ENCODE data around the gene KATNB1.

The KATNB1 gene

DNA sequence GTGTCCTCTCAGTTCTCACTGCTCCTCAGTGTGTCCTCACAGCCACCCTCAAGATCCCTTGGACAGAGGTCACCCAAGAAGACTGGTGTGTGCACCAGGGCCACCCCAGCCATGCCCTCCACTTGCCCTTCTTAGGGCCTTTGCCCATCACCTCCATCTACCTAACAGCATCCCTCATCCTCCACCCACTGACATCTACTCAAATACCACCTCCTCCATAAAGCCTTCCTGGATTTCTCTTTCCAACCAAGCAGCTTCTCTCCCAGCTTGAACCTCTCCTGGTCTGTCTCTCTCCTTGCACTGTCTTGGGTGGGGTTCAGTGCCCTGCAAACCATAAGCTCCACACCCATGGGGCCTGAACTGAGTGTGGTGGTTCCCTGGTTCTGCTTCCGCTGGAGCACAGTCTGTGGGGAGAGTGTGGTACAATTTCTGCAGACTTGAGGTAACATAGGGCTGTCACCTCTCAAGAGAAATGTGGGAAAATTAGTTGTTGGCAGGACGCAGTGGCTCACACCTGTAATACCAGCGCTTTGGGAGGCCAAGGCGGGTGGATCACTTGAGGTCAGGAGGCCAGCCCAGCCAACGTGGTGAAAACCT, 14.4 kb downstream of the KATNB1 start:
- no peak for DNase-seq
- intact Hi-C loops (cut with DNase I): loop anchor here (10.0 kb wide), 1 partner anchor 255 kb away; the partner anchor contains the start of genes USB1 and ZNF319

- no peak for DNase-seq
- intact Hi-C loops (cut with DNase I): loop anchor here (10.0 kb wide), 1 partner anchor 254 kb away; the partner anchor contains the start of genes USB1 and ZNF319
Measured at GRCh38 chr16:57750796-57751538, 15.4 kb downstream of the KATNB1 start.

GRCh38 chr16:57751539-57752202, 16.1 kb downstream of the KATNB1 start:
- no peak for DNase-seq
- intact Hi-C loops (cut with DNase I): loop anchor here (10.0 kb wide), 1 partner anchor 253 kb away; the partner anchor contains the start of genes USB1 and ZNF319

- DNase-seq: no peak
- intact Hi-C loops (cut with DNase I): loop anchor here (10.0 kb wide), 1 partner anchor 253 kb away; the partner anchor contains the start of genes USB1 and ZNF319
Measured at GRCh38 chr16:57752203-57752580, 16.6 kb downstream of the KATNB1 start.

DNA sequence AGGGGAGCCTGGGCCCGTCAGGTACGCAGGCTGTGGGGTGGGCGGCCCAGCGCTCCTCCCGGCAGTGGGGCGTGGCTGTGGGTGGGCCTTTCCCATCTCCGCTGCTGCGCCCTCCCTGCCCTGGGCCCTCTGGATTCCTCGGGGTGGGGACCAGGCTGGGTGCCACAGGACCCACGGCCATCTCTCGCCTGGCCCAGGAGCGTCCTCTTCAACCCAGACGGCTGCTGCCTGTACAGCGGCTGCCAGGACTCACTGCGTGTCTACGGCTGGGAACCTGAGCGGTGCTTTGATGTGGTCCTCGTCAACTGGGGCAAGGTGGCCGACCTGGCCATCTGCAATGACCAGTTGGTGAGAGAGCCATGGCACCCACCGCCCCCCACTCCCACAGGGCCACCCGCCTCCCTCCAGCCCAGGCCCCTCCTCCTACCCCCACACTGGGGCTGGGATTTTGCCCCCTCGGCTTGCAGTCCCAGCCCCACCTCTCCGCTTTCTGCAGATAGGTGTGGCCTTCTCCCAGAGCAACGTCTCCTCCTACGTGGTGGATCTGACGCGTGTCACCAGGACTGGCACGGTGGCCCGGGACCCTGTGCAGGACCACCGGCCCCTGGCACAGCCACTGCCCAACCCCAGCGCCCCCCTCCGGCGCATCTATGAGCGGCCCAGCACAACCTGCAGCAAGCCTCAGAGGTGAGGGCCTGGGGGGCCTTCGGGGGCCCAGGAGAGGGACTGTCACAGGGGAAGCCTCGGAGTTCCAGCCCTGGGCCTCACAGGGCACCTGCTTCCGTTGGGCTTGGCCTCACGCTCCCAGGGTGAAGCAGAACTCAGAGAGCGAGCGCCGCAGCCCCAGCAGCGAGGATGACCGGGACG, 17.2 kb downstream of the KATNB1 start:
- no peak for DNase-seq
- intact Hi-C loops (cut with DNase I): loop anchor here (10.0 kb wide), 1 partner anchor 252 kb away; the partner anchor contains the start of genes USB1 and ZNF319

DNA sequence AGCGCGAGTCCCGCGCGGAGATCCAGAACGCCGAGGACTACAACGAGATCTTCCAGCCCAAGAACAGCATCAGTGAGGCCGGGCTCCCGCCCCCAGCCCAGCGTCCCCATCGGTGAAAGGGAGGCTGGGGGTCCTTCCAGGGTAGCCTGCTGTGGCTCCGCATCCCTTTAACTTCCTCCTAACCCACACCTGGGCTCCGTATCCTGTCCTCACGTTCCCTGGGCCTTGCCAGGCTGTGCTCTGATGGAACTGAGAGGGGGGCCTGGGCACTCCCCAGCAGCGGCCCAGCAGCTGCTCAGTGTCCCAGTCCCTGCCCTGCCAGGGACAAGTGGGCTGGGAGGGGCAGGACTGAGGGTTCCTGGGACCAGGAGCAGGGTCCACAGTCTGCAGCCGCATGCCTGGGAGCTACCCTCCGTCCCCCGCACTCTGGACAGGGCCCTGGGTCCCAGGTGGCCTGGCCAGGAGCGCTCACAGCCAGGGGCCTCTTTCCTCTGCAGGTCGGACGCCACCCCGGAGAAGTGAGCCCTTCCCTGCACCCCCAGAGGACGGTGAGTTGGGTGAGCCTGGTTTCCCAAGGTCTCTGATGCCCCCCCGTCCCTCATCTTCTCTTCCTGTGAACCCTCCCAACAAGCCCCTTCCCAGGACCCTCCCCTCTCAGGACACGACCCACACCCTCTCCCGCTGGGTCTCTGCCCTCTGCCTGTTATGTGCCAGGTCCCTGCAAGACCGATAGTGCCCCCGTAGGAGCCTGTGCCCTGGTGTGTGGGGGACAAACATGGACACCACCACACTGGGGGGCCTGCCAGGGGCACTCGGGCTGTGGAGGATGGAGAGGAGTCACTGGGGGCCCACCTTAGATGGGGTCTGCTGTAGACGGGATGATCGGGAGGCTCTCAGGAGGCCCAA, 18.1 kb downstream of the KATNB1 start:
- no peak for DNase-seq

DNA sequence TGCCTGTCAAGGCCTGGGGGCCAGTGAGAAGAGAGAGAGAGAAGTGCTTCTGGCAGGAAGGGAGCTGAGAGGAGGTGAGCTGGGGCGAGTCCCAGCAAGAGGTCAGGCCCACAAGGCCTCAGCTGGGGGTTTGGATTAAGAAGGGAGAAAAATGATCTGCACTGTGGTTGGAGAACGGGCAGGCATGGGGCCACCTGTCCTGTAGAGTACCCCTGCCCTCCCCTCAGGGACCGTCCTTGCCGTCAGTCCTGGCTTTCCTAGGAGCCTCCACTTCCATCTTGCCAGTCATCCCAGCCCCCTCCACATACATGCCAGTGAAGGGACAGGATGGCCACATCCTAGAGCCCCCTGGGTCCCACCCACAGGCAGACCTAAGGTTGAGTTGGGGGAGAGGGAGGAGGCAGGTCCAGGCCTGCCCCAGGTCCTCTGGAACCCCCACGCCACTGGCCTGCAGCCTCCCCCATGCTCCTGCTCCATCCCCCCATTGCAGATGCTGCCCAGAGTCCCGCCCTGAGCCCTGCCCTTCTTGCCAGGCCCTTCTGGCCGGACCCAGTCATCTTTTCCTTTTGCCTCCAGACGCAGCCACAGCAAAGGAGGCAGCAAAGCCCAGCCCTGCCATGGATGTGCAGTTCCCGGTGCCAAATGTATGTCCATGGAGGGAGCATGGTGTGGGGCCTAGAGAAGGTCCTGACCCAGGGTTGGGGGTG, 18.9 kb downstream of the KATNB1 start:
- intact Hi-C loops (cut with DNase I): loop anchor here (5.0 to 10.0 kb wide), 2 partner anchors 108 to 250 kb away; partner anchors contain the start of genes USB1 and ZNF319
- DNase-seq: no peak

More for the DNA sequence above, 18.1 kb downstream of the KATNB1 start:
- intact Hi-C loops (cut with DNase I): loop anchor here (10.0 kb wide), 1 partner anchor 251 kb away; the partner anchor contains the start of genes USB1 and ZNF319

DNA sequence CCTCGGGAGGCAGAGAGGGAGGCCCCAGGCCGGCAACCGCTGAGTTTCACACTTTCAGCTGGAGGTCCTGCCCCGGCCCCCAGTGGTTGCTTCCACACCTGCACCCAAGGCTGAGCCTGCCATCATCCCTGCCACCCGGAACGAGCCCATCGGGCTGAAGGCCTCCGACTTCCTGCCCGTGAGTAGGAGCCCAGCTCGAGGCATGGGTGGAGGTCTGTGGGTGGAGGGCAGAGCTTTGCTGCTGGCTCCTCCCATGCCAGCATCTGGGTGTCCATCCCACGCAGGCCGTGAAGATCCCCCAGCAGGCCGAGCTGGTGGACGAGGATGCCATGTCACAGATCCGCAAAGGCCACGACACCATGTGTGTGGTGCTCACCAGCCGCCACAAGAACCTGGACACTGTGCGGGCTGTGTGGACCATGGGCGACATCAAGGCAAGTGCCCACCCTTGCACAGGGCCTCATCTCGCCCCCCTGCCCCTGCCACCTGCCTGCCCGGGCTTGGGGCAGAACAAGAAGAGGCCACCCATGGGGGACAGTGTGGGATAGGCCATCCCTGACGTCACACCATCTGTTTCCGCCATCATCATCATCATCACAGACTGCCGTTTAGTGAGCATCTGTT, 19.6 kb downstream of the KATNB1 start:
- intact Hi-C loops (cut with DNase I): loop anchor here (5.0 to 10.0 kb wide), 2 partner anchors 107 to 250 kb away; partner anchors contain the start of genes USB1 and ZNF319

DNA sequence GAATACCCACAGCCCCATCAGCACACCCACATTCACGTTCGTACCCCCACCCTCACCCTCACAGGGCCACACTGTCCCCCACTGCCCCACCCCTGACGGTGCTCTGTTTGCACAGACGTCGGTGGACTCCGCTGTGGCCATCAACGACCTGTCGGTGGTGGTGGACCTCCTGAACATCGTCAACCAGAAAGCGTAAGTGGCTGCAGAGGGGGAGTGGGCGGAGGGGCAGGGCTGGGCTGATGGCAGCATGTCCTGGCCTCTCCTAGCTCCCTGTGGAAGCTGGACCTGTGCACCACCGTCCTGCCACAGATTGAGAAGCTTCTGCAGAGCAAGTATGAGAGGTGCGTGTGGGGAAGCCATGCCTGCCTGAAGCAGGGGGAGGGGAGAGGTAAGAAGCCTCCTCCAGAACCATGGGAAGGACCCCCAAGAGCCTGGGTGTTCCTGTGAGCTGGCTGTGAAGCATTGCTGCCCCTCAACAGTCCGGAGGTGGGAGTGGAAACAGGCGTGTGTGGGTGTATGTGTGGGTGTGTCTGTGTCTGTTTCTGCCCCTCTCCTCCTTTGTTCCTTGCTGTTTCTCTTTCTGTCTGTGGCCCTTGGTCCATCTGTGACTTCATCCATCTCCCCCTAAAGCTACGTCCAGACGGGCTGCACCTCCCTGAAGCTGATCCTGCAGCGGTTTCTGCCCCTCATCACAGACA, 20.3 kb downstream of the KATNB1 start:
- intact Hi-C loops (cut with DNase I): loop anchor here (5.0 to 10.0 kb wide), 2 partner anchors 106 to 249 kb away; partner anchors contain the start of genes USB1 and ZNF319
- DNase-seq: no peak

More for the DNA sequence above, 19.6 kb downstream of the KATNB1 start:
- DNase-seq: no peak

- intact Hi-C loops (cut with DNase I): loop anchor here (5.0 to 10.0 kb wide), 2 partner anchors 106 to 248 kb away; partner anchors contain the start of genes USB1 and ZNF319
- DNase-seq: no peak
Measured at GRCh38 chr16:57756424-57757325, 21.1 kb downstream of the KATNB1 start.

- DNase-seq: peak; percentile 72 to 96 (median 90)
- intact Hi-C loops (cut with DNase I): loop anchor here (5.0 to 10.0 kb wide), 2 partner anchors 105 to 247 kb away; partner anchors contain the start of genes USB1 and ZNF319
Measured at GRCh38 chr16:57757326-57757786, 21.8 kb downstream of the KATNB1 start.

GRCh38 chr16:57757883-57758282, 22.3 kb downstream of the KATNB1 start:
- intact Hi-C loops (cut with DNase I): loop anchor here (5.0 to 10.0 kb wide), 2 partner anchors 104 to 247 kb away; partner anchors contain the start of genes USB1 and ZNF319
- no peak for DNase-seq

DNA sequence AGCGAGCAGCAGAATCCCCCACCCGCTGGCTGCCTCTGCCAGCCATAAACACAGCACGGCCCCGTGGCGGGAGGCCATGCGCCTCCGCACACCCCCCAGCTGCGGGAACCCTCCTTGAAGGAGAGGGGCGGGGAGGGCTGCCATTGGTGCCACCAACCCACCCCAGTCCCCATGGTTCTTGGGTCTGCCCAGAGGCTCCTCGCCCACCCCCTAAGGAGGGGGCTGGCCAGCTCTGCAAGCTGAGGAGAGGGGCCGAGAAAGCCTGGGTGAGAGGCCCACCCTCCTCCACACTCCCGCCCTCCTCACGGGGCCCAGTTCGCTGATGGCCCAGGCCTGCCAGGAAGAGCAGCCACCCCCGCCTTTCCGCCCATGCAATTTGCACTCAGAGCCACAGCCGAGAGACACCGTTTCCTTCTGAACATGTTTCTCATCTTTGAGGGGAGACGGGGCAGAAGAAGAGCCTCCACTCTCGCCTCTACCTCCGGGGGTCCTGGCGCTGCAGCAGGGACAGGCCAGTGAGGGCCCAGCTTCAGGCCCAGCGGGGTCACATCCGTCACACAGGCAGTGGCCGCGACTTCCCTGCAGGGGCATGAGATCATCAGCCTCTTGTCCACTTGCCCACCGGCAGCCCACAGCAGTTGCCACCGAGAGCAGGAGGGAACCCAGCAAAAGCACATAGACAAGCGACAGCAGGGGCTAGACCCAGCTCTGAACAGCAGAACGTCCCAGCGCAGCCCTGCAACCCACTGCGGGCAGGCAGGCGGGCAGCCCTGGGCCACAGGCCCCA, 23.0 kb downstream of the KATNB1 start:
- peak in 27 of 42 donors; percentile 23 to 72 (median 52) for DNase-seq
- intact Hi-C loops (cut with DNase I): loop anchor here (5.0 to 10.0 kb wide), 2 partner anchors 104 to 246 kb away; partner anchors contain the start of genes USB1 and ZNF319
